IMR-90 (cell line): Measurements from ENCODE around the gene VSIR. TPM values are rescaled to one million over a fixed set of nuclear protein-coding genes. Genes with fewer than 3 reads are reported as not detected.

Experiments
- ATAC-seq: fragments of 200-7000 bp; cut with Tn5 transposase; 2 replicates; pipeline ENCODE4 v1.9.1; 2020; ENCODE audit warnings: low read depth, mild to moderate bottlenecking, moderate library complexity
- BruUV-seq: library from RNA; stranded (reverse); fragments of 400-500 nt; replicated peaks from 2 replicates; lab custom pipeline; 2021; lab: Mats Ljungman, UMichigan
- CTCF ChIA-PET: fragments of 300-600 bp; formaldehyde crosslinking; extraction: SDS; loops from one replicate; lab custom pipeline; 2021; ENCODE audit warnings: antibody characterized with exemption; lab: Yijun Ruan, JAX
- POLR2A ChIA-PET: fragments of 300-600 bp; sonication (Branson Sonifier 250); formaldehyde crosslinking; loops from one replicate; lab custom pipeline; 2022; ENCODE audit warnings: antibody characterized with exemption; ENCODE audit not compliant: unreplicated experiment; lab: Charles Lee
- DNase-seq: peaks from one replicate; pipeline ENCODE4 v3.0.0; 2013
- H2AFZ ChIP-seq: replicated peaks from 2 replicates; pipeline ENCODE3; 2013; ENCODE audit warnings: low read length, mild to moderate bottlenecking; ENCODE audit not compliant: poor library complexity
- H2AK5ac ChIP-seq: 2 replicates; pipeline ENCODE4 v1.6.1; 2013; ENCODE audit warnings: low read depth, low read length, inconsistent platforms
- H2AK9ac ChIP-seq: replicated peaks from 2 replicates; pipeline ENCODE3; 2013; ENCODE audit warnings: mild to moderate bottlenecking, low read depth, low read length, moderate library complexity; ENCODE audit not compliant: poor library complexity
- H2BK120ac ChIP-seq: 2 replicates; pipeline ENCODE4 v1.6.1; 2013; ENCODE audit warnings: low read depth, low read length, inconsistent platforms
- H2BK15ac ChIP-seq: 3 replicates; pipeline ENCODE4 v1.6.1; 2013; ENCODE audit warnings: low read depth, low read length, inconsistent platforms
- H2BK20ac ChIP-seq: 2 replicates; pipeline ENCODE4 v1.6.1; 2013; ENCODE audit warnings: low read depth, mild to moderate bottlenecking, inconsistent platforms, low read length, moderate library complexity
- H2BK5ac ChIP-seq: 2 replicates; pipeline ENCODE4 v1.6.1; 2013; ENCODE audit warnings: mild to moderate bottlenecking, low read depth, low read length, inconsistent platforms; ENCODE audit not compliant: poor library complexity, severe bottlenecking
- H3K14ac ChIP-seq: replicated peaks from 2 replicates; pipeline ENCODE4 v1.6.1; 2013; ENCODE audit warnings: low read depth, low read length, inconsistent platforms
- H3K18ac ChIP-seq: 2 replicates; pipeline ENCODE4 v1.6.1; 2013; ENCODE audit warnings: low read depth, low read length, control low read depth
- H3K23ac ChIP-seq: 2 replicates; pipeline ENCODE4 v1.6.1; 2013; ENCODE audit warnings: low read depth, low read length, inconsistent platforms
- H3K27ac ChIP-seq: 2 replicates; pipeline ENCODE4 v1.5.1; 2013; ENCODE audit warnings: mild to moderate bottlenecking, control low read depth, low read length; ENCODE audit not compliant: insufficient read depth
- H3K27me3 ChIP-seq: 2 replicates; pipeline ENCODE4 v1.6.1; 2013; ENCODE audit warnings: low read length; ENCODE audit not compliant: control insufficient read depth, insufficient read depth
- H3K36me3 ChIP-seq: 2 replicates; pipeline ENCODE4 v1.6.1; 2013; ENCODE audit warnings: low read length, mixed read lengths; ENCODE audit not compliant: control insufficient read depth, insufficient read depth
- H3K4ac ChIP-seq: 2 replicates; pipeline ENCODE4 v1.6.1; 2013; ENCODE audit warnings: low read depth, low read length, inconsistent platforms
- H3K4me1 ChIP-seq: 2 replicates; pipeline ENCODE4 v1.6.1; 2013; ENCODE audit warnings: low read length, mixed read lengths; ENCODE audit not compliant: control insufficient read depth, insufficient read depth
- H3K4me2 ChIP-seq: 2 replicates; pipeline ENCODE4 v1.6.1; 2013; ENCODE audit warnings: low read depth, mild to moderate bottlenecking, control low read depth, low read length, moderate library complexity
- H3K4me3 ChIP-seq: 2 replicates; pipeline ENCODE4 v1.5.1; 2013; ENCODE audit warnings: low read depth, mild to moderate bottlenecking, control low read depth, low read length, moderate library complexity; ENCODE audit not compliant: insufficient read depth
- H3K56ac ChIP-seq: 2 replicates; pipeline ENCODE4 v1.6.1; 2013; ENCODE audit warnings: low read length, inconsistent platforms; ENCODE audit not compliant: insufficient read depth; ENCODE audit errors: extremely low read depth
- H3K79me1 ChIP-seq, 2 experiments: 2 replicates each; pipeline ENCODE4 v1.6.1; 2013; ENCODE audit warnings: low read length in 2 of 2, inconsistent platforms in 1 of 2, low read depth in 1 of 2
- H3K9ac ChIP-seq: 2 replicates; pipeline ENCODE4 v1.6.1; 2013; ENCODE audit warnings: low read depth, low read length, control low read depth
- H3K9me1 ChIP-seq: 2 replicates; pipeline ENCODE4 v1.6.1; 2013; ENCODE audit warnings: low read length, inconsistent platforms; ENCODE audit not compliant: insufficient read depth
- H3K9me3 ChIP-seq: 2 replicates; pipeline ENCODE4 v1.6.1; 2013; ENCODE audit warnings: low read length; ENCODE audit not compliant: control insufficient read depth, insufficient read depth
- H4K20me1 ChIP-seq: 2 replicates; pipeline ENCODE4 v1.6.1; 2013; ENCODE audit warnings: low read length, inconsistent platforms; ENCODE audit not compliant: insufficient read depth
- H4K5ac ChIP-seq: 2 replicates; pipeline ENCODE4 v1.6.1; 2013; ENCODE audit warnings: mild to moderate bottlenecking, low read depth, low read length, control low read depth
- H4K8ac ChIP-seq, 2 experiments: 2 replicates each; pipeline ENCODE4 v1.6.1; 2013; ENCODE audit warnings: low read depth in 2 of 2, low read length in 2 of 2, control low read depth in 1 of 2, inconsistent platforms in 1 of 2
- H4K91ac ChIP-seq: 2 replicates; pipeline ENCODE4 v1.6.1; 2013; ENCODE audit warnings: low read depth, low read length, inconsistent platforms; ENCODE audit not compliant: insufficient read depth
- BHLHE40 ChIP-seq: fragments of 150-350 bp; IDR thresholded peaks from 2 replicates; pipeline ENCODE4 v1.6.1; 2016; ENCODE audit warnings: mild to moderate bottlenecking, low read depth, low read length
- CEBPB ChIP-seq: IDR thresholded peaks from 2 replicates; pipeline ENCODE4 v1.6.1; 2012; ENCODE audit warnings: low read depth, low read length, improper control_type of control experiment
- MAFK ChIP-seq: IDR thresholded peaks from 2 replicates; pipeline ENCODE4 v1.6.1; 2012; ENCODE audit warnings: low read depth, low read length, improper control_type of control experiment
- RAD21 ChIP-seq: IDR thresholded peaks from 2 replicates; pipeline ENCODE4 v1.6.1; 2012; ENCODE audit warnings: low read length, improper control_type of control experiment
- USF2 ChIP-seq: fragments of 150-350 bp; IDR thresholded peaks from 2 replicates; pipeline ENCODE4 v1.6.1; 2017; ENCODE audit warnings: mild to moderate bottlenecking, antibody characterized with exemption, low read length, low read depth
- WGBS, 2 experiments: methylation state at CpG; one replicate each; pipeline versions ENCODE4 v1.1.5 to v1.1.7; 2013; ENCODE audit warnings: missing lambda C conversion rate in 2 of 2; ENCODE audit not compliant: insufficient read length in 1 of 2; ENCODE audit errors: extremely low coverage in 2 of 2; 5-methylcytosine and 5-hydroxymethylcytosine counted together
- dilution Hi-C: fragments of 300-500 bp; cut with HindIII; formaldehyde crosslinking; loops from one replicate; pipeline ENCODE4 v1.14.3; 2018; ENCODE audit warnings: low sequenced_read_pairs; ENCODE audit not compliant: unreplicated experiment
- in situ Hi-C: fragments of 300-500 bp; cut with MboI; formaldehyde crosslinking; loops from 3 replicates; pipeline ENCODE4 v1.14.3; 2019; ENCODE audit warnings: low sequenced_read_pairs, inconsistent platforms, mixed read lengths
- intact Hi-C: fragments of 100-400 bp; cut with micrococcal nuclease; formaldehyde crosslinking; loops from 2 replicates; pipeline ENCODE4 v1.10.0; 2022
- polyA plus RNA-seq, 3 experiments: library from polyadenylated mRNA; depleted of rRNA; stranded (reverse); fragments of >200 nt; gene quantifications; 2 replicates each; pipeline ENCODE4 v1.2.3, GENCODE V29; 2012; ENCODE audit warnings: low replicate concordance in 1 of 3
- total RNA-seq: library from RNA; depleted of rRNA; stranded (reverse); fragments of >200 nt; gene quantifications from 2 replicates; pipeline ENCODE4 v1.2.3, GENCODE V29; 2012

Gene VSIR
- total and polyA plus RNA-seq, 2 of the 4 experiments (the other 2 are of a cell fraction): 5.0 to 23.8 TPM

DNA sequence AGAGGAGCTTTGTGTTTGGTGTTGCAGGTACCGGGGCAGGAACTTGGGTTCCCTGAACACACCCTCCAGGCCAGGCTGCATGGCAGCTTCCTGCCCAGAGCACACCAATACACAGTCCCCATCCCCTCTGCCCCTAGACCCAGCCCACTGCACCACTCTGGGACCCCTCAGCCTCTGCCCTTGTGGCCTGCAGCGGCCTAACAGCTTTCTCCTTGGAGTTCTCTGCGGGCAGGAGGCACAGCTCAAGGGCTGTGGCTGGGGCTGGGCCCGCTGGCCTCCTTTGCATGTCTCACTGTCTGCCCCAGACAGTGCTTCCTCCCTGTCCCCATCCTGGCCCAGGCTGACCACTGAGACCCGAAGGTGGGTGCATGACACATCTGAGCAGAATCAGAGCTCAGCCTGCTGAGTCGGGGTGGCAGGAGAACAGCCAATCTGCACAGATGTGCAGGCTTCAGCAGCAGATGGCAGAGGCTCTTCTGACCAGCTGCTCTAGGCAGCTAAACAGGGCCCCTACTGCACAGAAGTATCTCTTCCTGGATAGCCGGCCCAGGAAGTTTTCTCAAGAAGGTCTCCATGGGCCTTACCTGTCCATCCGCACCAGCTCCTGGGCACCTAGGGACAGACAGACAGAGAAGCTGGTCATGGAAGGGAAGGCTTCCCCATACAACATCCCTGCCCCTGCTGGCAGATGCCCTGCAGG is 20.8 kb downstream of the VSIR start:
- Histone ChIP-seq H3K18ac (no peak overlapping the region), H2BK5ac (no peak overlapping the region), H3K56ac (no peak overlapping the region), H3K4me3 (no peak overlapping the region), H4K5ac (no peak overlapping the region), H3K9ac (no peak overlapping the region), H2BK15ac (no peak overlapping the region), H3K23ac (no peak overlapping the region), H3K9me1 (0 out of 2 replicates have a peak, but pooled peaks cover 5% of the 10 kb centered on the region), H4K91ac (no peak overlapping the region), H3K4me2 (no peak overlapping the region), H3K27ac (no peak overlapping the region), H2BK120ac (no peak overlapping the region), H2AK5ac (no peak overlapping the region), H3K27me3 (peaks cover 3% of the 10 kb centered on the region), H2BK20ac (no peak overlapping the region), H2AFZ (no peak overlapping the region), H4K8ac (no peak overlapping the region), H4K20me1 (no peaks in the 10 kb centered on the region), H3K4me1 (peaks cover 7% of the 10 kb centered on the region; the same call in 1 of the 2 replicates), H3K79me1 (no peaks in the 10 kb centered on the region), H3K9me3 (no peaks in the 10 kb centered on the region), H3K4ac (no peak overlapping the region), H3K14ac (no peak overlapping the region), H3K36me3 (peaks cover 10% of the 10 kb centered on the region; the same call in 1 of the 2 replicates), H2AK9ac (no peak overlapping the region)
- 54% methylated on average over 2 of the region's 8 CpGs; no CpG with 5 or more reads in 1 of the 2 experiments for WGBS, 2 experiments
- ATAC-seq (no peak; the same call in 1 of the 2 replicates), DNase-seq (peak; percentile 24)
- CTCF ChIA-PET: interaction anchor here (0.7 to 0.9 kb wide), 2 partner anchors 14 to 16 kb away, joined by 3 to 6 read pairs; no protein-coding TSS in a partner anchor
- POLR2A ChIA-PET: no interaction called here
- dilution Hi-C loops (no loop called here), intact Hi-C loops (no loop called here), in situ Hi-C loops (no loop called here)
- BruUV-seq: no TSS peak
- TF ChIP-seq USF2 (no peak), MAFK (no peak), CEBPB (no peak), BHLHE40 (no peak), RAD21 (no peak)
